Islet of Langerhans (tissue), 1 donor: Measurements from ENCODE around the gene CARD6.
"Not testable (repeated sequence)": the region's sequence is repeated elsewhere in the genome, so short reads cannot be mapped to it uniquely, and the experiment has no call there.

Experiments
- FAIRE-seq: peaks from one replicate; lab custom pipeline; 2011; peaks lifted over from hg19 to GRCh38; lab: Jason Lieb, UNC

Gene CARD6

DNA sequence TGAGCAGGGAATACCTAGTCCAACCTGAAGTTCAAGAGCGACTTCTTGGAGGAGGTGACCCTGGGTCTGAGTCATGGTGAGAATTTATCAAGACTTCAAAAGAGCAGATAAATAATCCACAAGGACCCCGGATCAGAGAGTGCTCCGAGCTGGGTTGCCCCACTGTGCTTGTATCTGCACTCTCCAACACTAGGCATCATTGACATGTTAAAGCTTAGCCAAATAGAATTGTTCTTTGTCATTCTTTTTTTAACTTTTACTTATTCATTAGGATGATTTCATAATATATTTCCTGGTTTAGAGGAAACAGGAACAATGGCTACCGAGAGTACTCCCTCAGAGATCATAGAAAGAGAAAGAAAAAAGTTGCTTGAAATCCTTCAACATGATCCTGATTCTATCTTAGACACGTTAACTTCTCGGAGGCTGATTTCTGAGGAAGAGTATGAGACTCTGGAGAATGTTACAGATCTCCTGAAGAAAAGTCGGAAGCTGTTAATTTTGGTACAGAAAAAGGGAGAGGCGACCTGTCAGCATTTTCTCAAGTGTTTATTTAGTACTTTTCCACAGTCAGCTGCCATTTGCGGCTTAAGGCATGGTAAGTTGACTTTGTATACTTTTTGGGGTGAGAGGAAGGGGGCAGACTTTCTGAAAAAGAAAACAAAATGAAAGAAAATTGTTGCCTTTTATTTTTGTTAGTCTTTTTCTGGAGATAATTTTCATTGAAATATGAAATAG is at the start of gene CARD6:
CARD6 (plus strand) TSS at position 300 of the 738 bp plus-strand sequence; CDS start at position 316, 16 bp downstream.
- FAIRE-seq, result no peak

DNA sequence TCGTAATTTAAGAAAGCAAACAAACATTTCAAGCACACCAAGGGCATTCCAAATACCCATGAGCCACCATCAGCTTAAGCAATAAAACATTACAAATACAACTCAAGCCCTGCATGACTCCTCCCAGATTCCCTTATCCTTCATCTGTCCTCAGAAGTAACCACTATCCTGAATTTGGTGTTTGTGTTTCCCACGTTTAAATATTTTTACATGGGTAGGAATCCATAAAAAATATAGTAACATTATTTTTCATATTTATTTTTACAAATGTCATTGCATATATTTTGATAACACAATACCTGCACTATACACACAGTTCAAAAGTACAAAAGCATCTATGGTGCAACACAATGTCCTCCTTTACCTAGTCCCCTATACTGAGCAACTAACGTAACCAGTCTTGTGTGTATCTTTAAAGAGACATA is 49.4 kb upstream of the CARD6 start:
- FAIRE-seq, result no peak

DNA sequence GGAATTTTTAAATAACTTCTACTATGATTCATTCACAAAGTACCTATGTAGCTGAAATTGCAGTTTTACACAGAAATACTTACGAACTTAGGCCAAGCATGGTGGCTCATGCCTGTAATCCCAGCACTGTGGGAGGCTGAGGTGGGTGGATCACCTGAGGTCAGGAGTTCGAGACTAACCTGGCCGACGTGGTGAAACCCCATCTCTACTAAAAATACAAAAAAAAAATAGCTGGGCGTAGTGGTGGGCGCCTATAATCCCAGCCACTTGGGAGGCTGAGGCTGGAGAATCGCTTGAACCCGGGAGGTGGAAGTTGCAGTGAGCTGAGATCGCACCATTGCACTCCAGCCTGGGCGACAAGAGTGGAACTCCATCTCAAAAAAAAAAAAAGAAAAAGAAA is 48.5 kb upstream of the CARD6 start:
- not testable (repeated sequence) for FAIRE-seq

- not testable (repeated sequence) for FAIRE-seq
These were observed 46.8 kb upstream of the CARD6 start for GRCh38 chr5:40794340-40794739.

- FAIRE-seq, result not testable (repeated sequence)
These were observed 46.3 kb upstream of the CARD6 start for GRCh38 chr5:40794877-40795276.

GRCh38 chr5:40796487-40796889 is 44.7 kb upstream of the CARD6 start:
- no peak for FAIRE-seq

DNA sequence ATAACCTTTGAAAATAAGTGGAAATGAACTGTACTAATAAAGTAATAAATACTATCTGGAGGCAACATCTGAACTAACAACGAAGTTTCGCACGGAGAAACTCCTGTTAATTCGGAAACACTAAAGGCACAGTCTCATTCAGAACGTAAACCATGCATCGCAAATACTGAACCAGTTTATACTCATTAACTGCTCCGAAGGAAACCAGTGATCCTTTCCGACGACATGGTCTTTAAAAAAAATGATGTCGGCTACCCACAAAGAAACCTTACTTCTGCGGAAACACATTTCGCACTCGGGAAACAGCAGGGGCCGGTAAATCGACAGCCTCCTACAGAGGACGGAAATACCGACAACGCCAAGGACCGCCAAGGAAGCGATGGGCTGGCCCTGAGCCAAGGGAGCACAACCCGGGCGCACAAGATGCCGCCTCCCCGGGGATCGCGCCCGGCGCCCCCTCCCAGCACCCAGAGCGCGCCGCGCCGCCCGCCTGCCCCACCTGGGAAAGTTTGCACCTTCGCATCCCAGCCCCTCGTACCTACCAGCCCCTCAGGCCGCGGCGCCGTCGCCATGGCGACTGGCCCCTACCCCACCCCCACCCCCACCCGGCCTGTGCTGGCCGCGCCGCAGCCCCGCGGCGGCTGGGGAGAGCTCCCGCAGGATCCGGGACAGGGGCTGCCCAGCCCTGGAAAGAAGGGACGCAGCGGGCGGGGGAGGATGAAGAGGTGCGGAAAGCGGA is 43.7 kb upstream of the CARD6 start:
- no peak for FAIRE-seq

DNA sequence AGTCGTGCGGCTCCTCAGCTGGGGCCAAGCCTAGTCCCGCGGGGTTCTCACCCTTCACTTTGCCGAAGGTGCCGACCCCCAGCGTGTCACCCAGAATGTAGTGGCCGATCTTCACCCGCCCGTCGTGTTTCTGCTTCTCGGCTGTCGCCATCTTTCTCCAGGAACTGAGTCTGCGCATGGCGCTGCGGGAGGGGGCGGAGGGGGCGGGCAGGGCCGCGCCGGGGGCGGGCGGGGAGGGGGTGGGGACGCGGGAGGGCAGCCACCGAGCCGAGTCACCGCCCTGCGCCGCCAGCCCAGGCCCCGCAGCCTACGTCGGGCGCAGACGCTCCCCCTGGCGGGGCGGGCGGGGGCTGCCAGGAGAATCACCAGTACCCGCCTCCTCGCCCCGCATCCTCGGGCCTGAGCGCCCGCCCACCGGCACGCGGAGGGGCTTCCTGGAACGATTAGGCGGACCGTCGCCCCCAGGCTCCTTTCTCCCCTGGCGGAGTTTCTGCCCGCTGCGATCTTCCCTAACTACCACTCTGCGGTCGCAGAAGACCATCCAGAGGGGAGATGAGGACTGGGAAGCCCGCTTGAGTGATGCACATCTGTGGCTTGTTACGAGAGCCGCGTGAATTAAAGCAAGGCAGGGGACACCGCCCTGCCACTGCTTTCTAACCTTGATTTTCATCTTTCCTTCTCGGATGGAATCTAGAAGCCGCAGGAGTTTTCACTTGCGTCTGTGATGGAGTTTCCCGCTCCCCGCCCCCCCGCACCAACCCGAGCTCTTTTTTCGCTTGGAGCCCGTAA is 43.0 kb upstream of the CARD6 start, which contains the start of gene PRKAA1:
PRKAA1 (minus strand) TSS at position 363 of the 789 bp plus-strand sequence; CDS start at position 178, 185 bp downstream.
- no peak for FAIRE-seq

DNA sequence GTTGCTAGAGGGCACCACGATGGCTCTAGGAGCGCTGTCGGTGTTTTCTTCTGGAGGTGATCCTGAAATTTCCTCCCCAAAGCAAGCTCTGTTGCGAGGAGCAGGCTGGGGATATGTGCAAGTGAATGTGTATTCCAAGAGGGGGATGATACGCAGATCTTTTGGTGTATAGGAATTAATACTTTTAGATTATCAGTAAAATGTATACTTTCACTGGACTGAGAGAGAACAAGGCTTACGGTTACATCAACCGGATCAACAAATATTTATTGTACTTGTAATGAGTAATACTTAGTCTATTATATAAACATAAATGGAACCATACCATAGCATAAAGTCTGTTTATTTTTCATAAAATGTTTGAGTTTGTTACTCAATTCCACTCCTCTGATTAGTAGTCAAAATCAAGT is 42.4 kb upstream of the CARD6 start:
- FAIRE-seq, result no peak

DNA sequence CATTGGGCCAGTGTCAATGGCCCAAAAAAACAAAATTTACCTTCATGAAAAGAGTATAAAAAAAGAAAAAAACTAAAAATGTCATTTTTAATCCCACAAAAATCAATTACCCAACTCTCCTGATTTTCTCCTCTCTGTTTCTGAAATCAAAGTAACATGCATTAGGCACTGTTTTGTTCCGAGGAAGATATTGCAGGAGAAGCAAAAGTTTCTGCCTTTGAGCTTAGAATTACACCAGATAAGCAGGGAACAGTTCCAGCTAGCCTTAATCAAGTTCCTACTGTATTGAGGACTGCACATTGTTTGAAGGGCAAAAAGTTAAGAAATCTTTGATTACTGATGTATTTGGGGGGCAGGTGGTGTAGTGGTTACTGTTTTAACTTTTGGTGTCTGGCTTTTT is 41.9 kb upstream of the CARD6 start:
- no peak for FAIRE-seq

DNA sequence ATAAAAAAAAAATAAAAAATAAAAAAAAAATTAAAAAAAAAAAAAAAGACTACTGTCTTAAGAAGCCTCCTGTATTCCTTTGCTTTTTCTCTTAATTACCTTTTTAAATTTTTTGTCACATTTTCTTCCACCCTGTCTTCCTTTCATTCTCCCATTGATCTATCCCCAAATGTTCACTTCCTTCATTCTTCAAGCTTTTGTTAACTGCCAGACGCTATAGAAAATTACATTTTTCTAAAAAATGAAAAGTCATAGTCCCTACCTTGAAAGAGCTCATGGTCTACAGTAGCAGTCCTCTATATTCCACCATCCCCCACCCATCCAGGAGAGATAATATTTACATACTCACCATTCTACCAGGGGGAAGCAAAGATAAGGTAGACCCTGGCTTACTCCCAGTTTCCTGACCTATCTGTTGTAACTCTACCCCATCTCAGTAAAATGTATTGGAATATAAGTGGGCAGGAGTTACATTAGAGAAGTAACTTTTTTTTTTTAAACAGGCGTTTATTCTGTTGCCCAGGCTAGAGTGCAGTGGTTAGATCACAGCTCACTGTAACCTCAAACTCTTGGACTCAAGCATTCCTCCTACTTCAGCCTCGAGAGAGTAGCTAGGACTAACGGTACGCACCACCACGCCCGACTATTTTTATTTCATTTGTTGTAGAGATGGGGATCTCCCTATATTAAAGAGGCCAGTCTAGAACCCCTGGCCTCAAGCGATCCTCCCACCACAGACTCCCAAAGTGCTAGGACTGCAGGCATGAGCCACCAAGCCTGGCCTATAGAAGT is 39.2 kb upstream of the CARD6 start:
- no peak for FAIRE-seq

- no peak for FAIRE-seq
These were observed 29.0 kb upstream of the CARD6 start for GRCh38 chr5:40812125-40812524.

DNA sequence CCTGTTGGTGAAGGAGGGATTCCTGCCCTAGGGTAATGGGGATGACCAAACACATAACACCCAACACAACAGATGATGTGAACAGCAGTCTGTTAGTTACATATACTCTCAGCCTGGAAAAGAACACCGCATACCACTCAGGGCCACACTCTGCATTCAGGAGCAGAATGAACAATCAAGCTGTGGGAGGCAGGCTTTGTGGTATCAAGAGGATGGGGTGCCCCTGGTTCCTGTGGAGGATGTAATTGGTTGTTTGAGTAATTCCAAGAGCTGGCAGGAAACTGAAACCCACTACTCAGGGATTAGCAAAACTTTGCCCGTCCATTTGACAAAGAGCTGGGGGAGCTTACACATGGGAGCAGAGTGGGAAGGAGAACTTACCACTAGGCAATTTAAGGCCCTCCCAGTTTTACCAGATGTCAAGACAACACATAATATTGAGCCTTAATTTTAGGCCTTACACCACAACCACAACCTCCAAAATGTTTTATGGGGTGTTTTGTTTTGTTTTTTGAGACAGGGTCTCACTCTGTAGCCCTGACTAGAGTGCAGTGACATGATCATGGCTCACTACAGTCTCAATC is 27.4 kb upstream of the CARD6 start:
- FAIRE-seq, result no peak

- no peak for FAIRE-seq
These were observed 17.7 kb upstream of the CARD6 start for GRCh38 chr5:40823459-40823858.

GRCh38 chr5:40825461-40826043 is 15.6 kb upstream of the CARD6 start:
- not testable (repeated sequence) for FAIRE-seq

- no peak for FAIRE-seq
These were observed 14.5 kb upstream of the CARD6 start for GRCh38 chr5:40826489-40827187.

DNA sequence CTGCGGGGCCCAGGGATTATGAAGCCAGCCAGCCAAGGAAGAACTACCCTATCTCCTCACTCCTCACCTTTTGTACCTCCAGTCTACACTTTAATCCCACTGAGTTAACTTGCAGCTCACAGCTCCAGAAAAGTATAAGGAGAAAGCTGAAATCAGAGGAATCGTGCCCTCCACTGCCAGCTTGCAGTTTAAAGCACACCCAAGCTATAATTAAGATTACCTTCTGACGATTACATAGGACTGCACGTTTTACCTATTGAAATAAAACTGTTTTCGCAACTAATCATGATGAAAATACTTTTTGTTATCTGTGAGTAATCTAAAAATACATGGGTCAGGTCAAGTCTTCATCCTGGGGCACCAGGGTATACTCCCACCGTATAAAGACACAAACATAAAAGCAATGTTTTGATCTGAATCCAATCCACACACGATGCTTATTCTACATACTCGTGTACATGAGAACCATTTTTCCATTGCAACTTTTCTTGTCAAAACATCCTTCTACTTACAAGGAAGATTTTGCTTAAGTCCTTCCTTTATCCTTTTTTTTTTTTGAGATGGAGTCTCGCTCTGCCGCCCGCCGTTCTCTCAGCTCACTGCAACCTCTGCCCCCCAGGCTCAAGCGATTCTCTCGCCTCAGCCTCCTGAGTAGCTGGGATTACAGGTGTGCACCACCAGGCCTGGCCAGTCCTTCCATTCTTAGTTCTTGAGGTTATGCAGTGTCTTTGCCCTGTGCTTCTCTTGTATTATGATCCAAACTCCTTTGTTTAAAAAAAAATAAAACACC is 13.8 kb upstream of the CARD6 start:
- FAIRE-seq, result no peak

DNA sequence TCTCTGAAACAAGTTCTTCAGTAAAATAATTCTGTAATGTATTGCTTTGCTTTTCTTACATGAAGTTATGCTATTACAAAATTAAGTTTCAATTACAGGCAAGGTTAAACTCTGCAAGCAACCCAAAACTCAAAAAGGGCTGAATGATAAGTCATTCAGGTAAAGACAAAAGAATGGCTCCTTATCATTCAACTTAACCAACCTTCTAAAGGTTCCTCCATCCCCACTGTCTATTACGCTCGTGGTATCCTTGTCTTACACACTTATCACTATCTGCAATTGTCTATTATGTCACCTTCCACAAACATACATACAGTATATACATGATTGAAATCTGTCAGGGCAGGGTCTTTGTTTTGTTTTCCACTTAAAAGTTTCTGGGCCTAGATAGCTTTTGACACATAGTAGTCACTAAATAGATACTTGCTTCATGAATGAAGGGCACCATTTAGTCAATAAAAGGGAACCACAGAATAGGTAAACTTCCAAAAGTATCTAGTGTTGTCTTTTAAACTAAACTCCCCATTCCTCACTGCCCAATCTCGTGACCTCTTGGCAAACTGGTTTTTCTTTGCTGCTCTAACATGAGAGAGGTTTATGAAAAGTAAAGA is 13.0 kb upstream of the CARD6 start:
- FAIRE-seq, result no peak
